OCI-LY3 (cell line): ENCODE results near the gene CHST12.

Experiments
- EZH2phosphoT487 ChIP-seq: fragments of 200-600 bp; shearing (Covaris generic); IDR thresholded peaks from 2 replicates; pipeline ENCODE4 v1.6.1; 2018; ENCODE audit warnings: antibody characterized with exemption, mixed run types, low read depth
- TF ChIP-seq, protein P1 (sequence below): fragments of 200-600, 300-600 bp; sonication (generic); IDR thresholded peaks from 2 replicates; pipeline ENCODE4 v1.5.1; 2014; ENCODE audit warnings: antibody characterized with exemption, low read length, low read depth

GRCh38 chr7:2398506-2398905, 4.9 kb upstream of the CHST12 start:
- TF ChIP-seq, protein P1, sequence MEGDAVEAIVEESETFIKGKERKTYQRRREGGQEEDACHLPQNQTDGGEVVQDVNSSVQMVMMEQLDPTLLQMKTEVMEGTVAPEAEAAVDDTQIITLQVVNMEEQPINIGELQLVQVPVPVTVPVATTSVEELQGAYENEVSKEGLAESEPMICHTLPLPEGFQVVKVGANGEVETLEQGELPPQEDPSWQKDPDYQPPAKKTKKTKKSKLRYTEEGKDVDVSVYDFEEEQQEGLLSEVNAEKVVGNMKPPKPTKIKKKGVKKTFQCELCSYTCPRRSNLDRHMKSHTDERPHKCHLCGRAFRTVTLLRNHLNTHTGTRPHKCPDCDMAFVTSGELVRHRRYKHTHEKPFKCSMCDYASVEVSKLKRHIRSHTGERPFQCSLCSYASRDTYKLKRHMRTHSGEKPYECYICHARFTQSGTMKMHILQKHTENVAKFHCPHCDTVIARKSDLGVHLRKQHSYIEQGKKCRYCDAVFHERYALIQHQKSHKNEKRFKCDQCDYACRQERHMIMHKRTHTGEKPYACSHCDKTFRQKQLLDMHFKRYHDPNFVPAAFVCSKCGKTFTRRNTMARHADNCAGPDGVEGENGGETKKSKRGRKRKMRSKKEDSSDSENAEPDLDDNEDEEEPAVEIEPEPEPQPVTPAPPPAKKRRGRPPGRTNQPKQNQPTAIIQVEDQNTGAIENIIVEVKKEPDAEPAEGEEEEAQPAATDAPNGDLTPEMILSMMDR: no peak
- no peak for TF ChIP-seq EZH2phosphoT487
